Panc1 (cell line): Measurements from ENCODE around the gene ITFG1. TPM values are rescaled to one million over a fixed set of nuclear protein-coding genes. Genes with fewer than 3 reads are reported as not detected.

ENCODE experiments used
- ATAC-seq: fragments of 200-7000 bp; cut with Tn5 transposase; 2 replicates; pipeline ENCODE4 v1.9.1; 2020; ENCODE audit warnings: mild to moderate bottlenecking, moderate library complexity
- BruUV-seq: library from RNA; stranded (reverse); fragments of 400-500 nt; replicated peaks from 2 replicates; lab custom pipeline; 2021; lab: Mats Ljungman, UMichigan
- CTCF ChIA-PET: fragments of 300-600 bp; sonication (Branson Sonifier 250); formaldehyde crosslinking; loops from one replicate; lab custom pipeline; 2022; ENCODE audit warnings: antibody characterized with exemption; lab: Charles Lee
- POLR2A ChIA-PET: fragments of 300-600 bp; sonication (Branson Sonifier 250); formaldehyde crosslinking; loops from one replicate; lab custom pipeline; 2022; ENCODE audit warnings: antibody characterized with exemption; lab: Charles Lee
- DNase-seq: peaks from one replicate; pipeline ENCODE4 v3.0.0-alpha.2; 2010; ENCODE audit warnings: low read depth, low spot score
- H3K27ac ChIP-seq: 2 replicates; pipeline ENCODE4 v1.5.1; 2011; ENCODE audit warnings: mild to moderate bottlenecking, low read length, inconsistent platforms
- H3K27me3 ChIP-seq: fragments of 200-500 bp; sonication (Bioruptor generic); 2 replicates; pipeline ENCODE4 v1.6.0; 2014; ENCODE audit warnings: low read length, inconsistent platforms; ENCODE audit not compliant: control insufficient read depth, insufficient read depth
- H3K36me3 ChIP-seq: fragments of 200-500 bp; sonication (Bioruptor generic); 2 replicates; pipeline ENCODE4 v1.5.1; 2014; ENCODE audit warnings: inconsistent platforms, mild to moderate bottlenecking, low read length, moderate library complexity; ENCODE audit not compliant: control insufficient read depth, insufficient read depth
- H3K4me1 ChIP-seq: 2 replicates; pipeline ENCODE4 v1.5.1; 2011; ENCODE audit warnings: inconsistent platforms, mild to moderate bottlenecking, low read length, moderate library complexity; ENCODE audit not compliant: control insufficient read depth, insufficient read depth
- H3K4me3 ChIP-seq, 2 experiments: 2 replicates each; pipeline ENCODE4 v1.5.1; 2011 to 2012; ENCODE audit warnings: low read depth in 2 of 2, low read length in 2 of 2, mild to moderate bottlenecking in 2 of 2, inconsistent platforms in 1 of 2, moderate library complexity in 1 of 2
- H3K9me3 ChIP-seq: fragments of 200-500 bp; sonication (Bioruptor generic); 2 replicates; pipeline ENCODE4 v1.5.1; 2014; ENCODE audit warnings: low read depth, mild to moderate bottlenecking, inconsistent platforms, low read length, moderate library complexity; ENCODE audit not compliant: control insufficient read depth, insufficient read depth
- CTCF ChIP-seq: fragments of 450-650 bp; IDR thresholded peaks from 2 replicates; pipeline ENCODE4 v1.5.1; 2017; ENCODE audit warnings: mild to moderate bottlenecking
- POLR2AphosphoS5 ChIP-seq: IDR thresholded peaks from 2 replicates; pipeline ENCODE4 v1.6.1; 2012; ENCODE audit warnings: mild to moderate bottlenecking, low read depth, low read length, moderate library complexity
- REST ChIP-seq, 2 experiments: IDR thresholded peaks; 2 replicates each; pipeline ENCODE4 v1.6.1; 2011 to 2012; ENCODE audit warnings: low read depth in 2 of 2, control low read depth in 1 of 2, low read length in 1 of 2, mild to moderate bottlenecking in 1 of 2, moderate library complexity in 1 of 2; ENCODE audit not compliant: insufficient read depth in 1 of 2
- SIN3A ChIP-seq: IDR thresholded peaks from 2 replicates; pipeline ENCODE4 v1.6.1; 2012; ENCODE audit warnings: low read depth, mild to moderate bottlenecking, low read length, moderate library complexity, borderline replicate concordance; ENCODE audit not compliant: insufficient read depth
- TCF7L2 ChIP-seq: IDR thresholded peaks from 2 replicates; pipeline ENCODE4 v1.6.1; 2011; ENCODE audit warnings: mild to moderate bottlenecking, low read depth, low read length, inconsistent platforms
- in situ Hi-C: cut with HindIII; loops from 2 replicates; pipeline ENCODE4 v1.10.0; 2016; ENCODE audit warnings: low sequenced_read_pairs, low pct_unique_long_range_greater_than_20kb
- intact Hi-C: fragments of 100-400 bp; cut with micrococcal nuclease; formaldehyde crosslinking; loops from one replicate; pipeline ENCODE4 v1.10.0; 2022; ENCODE audit not compliant: unreplicated experiment
- total RNA-seq: library from RNA; stranded (reverse); gene quantifications from one replicate; pipeline ENCODE4 v1.2.1, GENCODE V29; 2021; ENCODE audit not compliant: unreplicated experiment

Gene ITFG1
- total RNA-seq, 1 experiment from 2014 or later = 26.5 TPM

GRCh38 chr16:47483616-47484015 lies 22.8 kb upstream of the ITFG1 start:
- TF ChIP-seq POLR2AphosphoS5 (no peak), SIN3A (no peak), REST (IDR thresholded peaks at IDR 0.05; ENCODE audit: insufficient read depth in 1 of 2, low read depth in 2 of 2, low read length in 1 of 2) (no peak), TCF7L2 (no peak), CTCF (no peak)
- ChIA-PET CTCF (no interaction called here), POLR2A (no interaction called here)
- intact Hi-C loops (no loop called here), in situ Hi-C loops (no loop called here)
- no peak overlapping the region for H3K4me3 ChIP-seq
- H3K27me3 ChIP-seq = no peaks in the 10 kb centered on the region
- ATAC-seq (no peak), DNase-seq (no peak)
- no TSS peak for BruUV-seq
- H3K9me3 ChIP-seq = peaks cover 3% of the 10 kb centered on the region; the same call in 1 of the 2 replicates
- no peak overlapping the region for H3K27ac ChIP-seq
- H3K36me3 ChIP-seq = no peaks in the 10 kb centered on the region
- no peaks in the 10 kb centered on the region for H3K4me1 ChIP-seq

GRCh38 chr16:47481698-47482374 lies 21.0 kb upstream of the ITFG1 start:
- no peaks in the 10 kb centered on the region for H3K9me3 ChIP-seq
- in situ Hi-C loops = no loop called here
- no TSS peak for BruUV-seq
- TF ChIP-seq SIN3A = no peak
- no peak for TF ChIP-seq CTCF
- no peak for TF ChIP-seq REST (IDR thresholded peaks at IDR 0.05; ENCODE audit: insufficient read depth in 1 of 2, low read depth in 2 of 2, low read length in 1 of 2)
- no peak for TF ChIP-seq POLR2AphosphoS5
- no peak for TF ChIP-seq TCF7L2
- no peaks in the 10 kb centered on the region for H3K27me3 ChIP-seq
- ChIA-PET POLR2A (no interaction called here), CTCF (no interaction called here)
- H3K4me3 ChIP-seq = no peak overlapping the region
- no peak for ATAC-seq
- H3K27ac ChIP-seq = no peak overlapping the region
- H3K36me3 ChIP-seq = no peaks in the 10 kb centered on the region
- DNase-seq = no peak
- no peaks in the 10 kb centered on the region for H3K4me1 ChIP-seq
- intact Hi-C loops = no loop called here
